Measurements from ENCODE around the gene RPS4Y2.

GRCh38 chrY:20776104-20776503 is 20.2 kb downstream of the RPS4Y2 start:
- no peak for TF ChIP-seq CTCF (conservative IDR thresholded peaks at IDR 0.05 in 1 of 2, IDR thresholded peaks at IDR 0.05 in 1 of 2; ENCODE audit: extremely low read depth in 1 of 2, insufficient read depth in 1 of 2, low read depth in 1 of 2, low read length in 2 of 2)
- no peak for TF ChIP-seq EZH2 (IDR thresholded peaks at IDR 0.05; ENCODE audit: borderline replicate concordance, low read length)
